PC-9 (cell line): ENCODE data around the gene SCN1A. TPM values are rescaled to one million over a fixed set of nuclear protein-coding genes. Genes with fewer than 3 reads are reported as not detected.
A peak's percentile ranks its signal among the peaks of the same experiment; 100 is the strongest.

Source experiments
- BruUV-seq: library from RNA; stranded (reverse); fragments of 400-500 nt; replicated peaks from 2 replicates; lab custom pipeline; 2021; lab: Mats Ljungman, UMichigan
- CTCF ChIA-PET: fragments of 300-600 bp; sonication (Branson Sonifier 250); formaldehyde crosslinking; loops from one replicate; lab custom pipeline; 2022; ENCODE audit warnings: antibody characterized with exemption; lab: Charles Lee
- POLR2A ChIA-PET: fragments of 300-600 bp; sonication (Branson Sonifier 250); formaldehyde crosslinking; loops from one replicate; lab custom pipeline; 2022; ENCODE audit warnings: antibody characterized with exemption; ENCODE audit not compliant: unreplicated experiment; lab: Charles Lee
- DNase-seq, 2 experiments: peaks; one replicate each; pipeline versions ENCODE4 v3.0.0 to v3.0.0-alpha.2; 2015 to 2022; ENCODE audit warnings: mixed read lengths in 1 of 2
- H2AFZ ChIP-seq: fragments of 200-600 bp; sonication (generic); 2 replicates; pipeline ENCODE4 v1.8.1; 2017; ENCODE audit warnings: antibody characterized with exemption
- H3F3A ChIP-seq: fragments of 200-600 bp; sonication (generic); 2 replicates; pipeline ENCODE4 v1.8.1; 2017; ENCODE audit warnings: antibody characterized with exemption, mild to moderate bottlenecking, low read depth; ENCODE audit not compliant: insufficient read depth
- H3K27ac ChIP-seq: fragments of 200-600 bp; sonication (generic); 2 replicates; pipeline ENCODE4 v1.6.1; 2016; ENCODE audit warnings: mixed run types
- H3K27me3 ChIP-seq: fragments of 200-600 bp; sonication (generic); 2 replicates; pipeline ENCODE4 v1.6.1; 2016; ENCODE audit warnings: low read depth, mixed run types; ENCODE audit not compliant: insufficient read depth
- H3K36me3 ChIP-seq: fragments of 200-600 bp; sonication (generic); 2 replicates; pipeline ENCODE4 v1.6.1; 2016; ENCODE audit warnings: low read depth, mixed run types
- H3K4me1 ChIP-seq: fragments of 200-600 bp; sonication (generic); replicated peaks from 2 replicates; pipeline ENCODE4 v1.6.1; 2016; ENCODE audit warnings: mixed run types; ENCODE audit not compliant: insufficient read depth
- H3K4me2 ChIP-seq: fragments of 200-600 bp; sonication (generic); 2 replicates; pipeline ENCODE4 v1.6.1; 2017; ENCODE audit warnings: mixed run types
- H3K4me3 ChIP-seq: fragments of 200-600 bp; sonication (generic); 2 replicates; pipeline ENCODE4 v1.6.1; 2016; ENCODE audit warnings: mixed run types
- H3K79me2 ChIP-seq: fragments of 200-600 bp; sonication (generic); 2 replicates; pipeline ENCODE4 v1.6.1; 2017; ENCODE audit warnings: low read depth, mixed run types
- H3K9me2 ChIP-seq: fragments of 200-600 bp; sonication (generic); 2 replicates; pipeline ENCODE4 v1.8.1; 2017; ENCODE audit warnings: mild to moderate bottlenecking; ENCODE audit not compliant: insufficient read depth
- H3K9me3 ChIP-seq: fragments of 200-600 bp; sonication (generic); 2 replicates; pipeline ENCODE4 v1.8.1; 2016; ENCODE audit warnings: low read depth; ENCODE audit not compliant: insufficient read depth
- H4K20me1 ChIP-seq: fragments of 200-600 bp; sonication (generic); 2 replicates; pipeline ENCODE4 v1.8.1; 2017; ENCODE audit not compliant: insufficient read depth
- CTCF ChIP-seq: fragments of 200-600 bp; sonication (generic); conservative IDR thresholded peaks from 2 replicates; pipeline ENCODE4 v1.6.1; 2017; ENCODE audit warnings: mixed run types, antibody characterized with exemption, mild to moderate bottlenecking, moderate library complexity
- EZH2 ChIP-seq: fragments of 200-600 bp; sonication (generic); IDR thresholded peaks from 2 replicates; pipeline ENCODE4 v1.8.0; 2017; ENCODE audit warnings: antibody characterized with exemption, low read depth
- intact Hi-C: fragments of 100-400 bp; cut with micrococcal nuclease; formaldehyde crosslinking; loops from one replicate; pipeline ENCODE4 v1.10.0; 2022; ENCODE audit not compliant: unreplicated experiment
- total RNA-seq: library from RNA; stranded (reverse); gene quantifications from 2 replicates; pipeline ENCODE4 v1.2.3, GENCODE V29; 2021

SCN1A gene
- total RNA-seq, 1 experiment from 2014 or later, result not detected

GRCh38 chr2:165953655-165954606, 173.9 kb downstream of the SCN1A start, which contains the start of gene TTC21B:
Gene TTC21B, minus strand, starts transcription at chr2:165953776. Its CDS starts 71 bp downstream, at chr2:165953705.
- peak; percentile 75 to 91 for DNase-seq
- Histone ChIP-seq H3K4me2 (peak within 1 kb of the TSS; percentile 90), H3K4me3 (peak within 1 kb of the TSS; percentile 90), H3K9me2 (no peaks in the 10 kb centered on the region), H3K79me2 (no peaks in the 10 kb centered on the region), H3K9me3 (no peaks in the 10 kb centered on the region), H3F3A (0 out of 2 replicates have a peak, but pooled peaks cover 6% of the 10 kb centered on the region), H4K20me1 (no peaks in the 10 kb centered on the region), H2AFZ (peak within 1 kb of the TSS; percentile 77), H3K27me3 (no peaks in the 10 kb centered on the region), H3K27ac (no peak within 1 kb of the TSS), H3K36me3 (no peaks in the 10 kb centered on the region), H3K4me1 (peaks cover 7% of the 10 kb centered on the region)
- CTCF ChIA-PET, result interaction anchor here (0.5 to 0.8 kb wide), 3 partner anchors 59 to 447 kb away, joined by 3 to 5 read pairs (median 5); partner anchors contain the start of gene SCN1A
- intact Hi-C loops, result loop anchor here (2.0 to 5.0 kb wide), 2 partner anchors 173 to 465 kb away; partner anchors contain the start of gene SCN1A
- no TSS peak for BruUV-seq
- TF ChIP-seq EZH2 (no peak), CTCF (peak; percentile 80)
- POLR2A ChIA-PET, result interaction anchor here (0.6 kb wide), 4 partner anchors 205 to 973 kb away, joined by 3 to 6 read pairs (median 3); no protein-coding TSS in a partner anchor

GRCh38 chr2:165953306-165953654, 174.5 kb downstream of the SCN1A start:
- H3K4me3 ChIP-seq, result peak overlapping the region; percentile 90
- intact Hi-C loops, result loop anchor here (2.0 to 5.0 kb wide), 2 partner anchors 174 to 466 kb away; partner anchors contain the start of gene SCN1A
- ChIA-PET CTCF (interaction anchor here (0.5 to 0.8 kb wide), 3 partner anchors 59 to 447 kb away, joined by 3 to 5 read pairs (median 5); partner anchors contain the start of gene SCN1A), POLR2A (interaction anchor here (0.6 kb wide), 4 partner anchors 204 to 973 kb away, joined by 3 to 6 read pairs (median 3); no protein-coding TSS in a partner anchor)
- BruUV-seq, result no TSS peak
- no peaks in the 10 kb centered on the region for H3K36me3 ChIP-seq
- peak overlapping the region; percentile 70 for H2AFZ ChIP-seq
- TF ChIP-seq EZH2, result no peak
- TF ChIP-seq CTCF, result no peak
- no peaks in the 10 kb centered on the region for H3K9me2 ChIP-seq
- H3F3A ChIP-seq, result 0 out of 2 replicates have a peak, but pooled peaks cover 6% of the 10 kb centered on the region
- H3K4me1 ChIP-seq, result peaks cover 7% of the 10 kb centered on the region
- peak overlapping the region; percentile 90 for H3K4me2 ChIP-seq
- peak in 1 of 2 experiments; percentile 48 for DNase-seq
- no peaks in the 10 kb centered on the region for H4K20me1 ChIP-seq
- no peaks in the 10 kb centered on the region for H3K27me3 ChIP-seq
- no peaks in the 10 kb centered on the region for H3K79me2 ChIP-seq
- H3K27ac ChIP-seq, result no peak overlapping the region
- H3K9me3 ChIP-seq, result no peaks in the 10 kb centered on the region

GRCh38 chr2:165952741-165953211, 175.0 kb downstream of the SCN1A start:
- Histone ChIP-seq H3K27ac (no peak overlapping the region), H3K9me2 (no peaks in the 10 kb centered on the region), H3K79me2 (no peaks in the 10 kb centered on the region), H3K9me3 (no peaks in the 10 kb centered on the region), H3K4me3 (peak overlapping the region; percentile 90), H3K36me3 (no peaks in the 10 kb centered on the region), H3F3A (0 out of 2 replicates have a peak, but pooled peaks cover 6% of the 10 kb centered on the region), H4K20me1 (no peaks in the 10 kb centered on the region), H2AFZ (peak overlapping the region; percentile 70), H3K27me3 (no peaks in the 10 kb centered on the region), H3K4me1 (peaks cover 7% of the 10 kb centered on the region), H3K4me2 (peak overlapping the region; percentile 90)
- ChIA-PET POLR2A (interaction anchor here (0.6 kb wide), 1 partner anchor 972 kb away, joined by 3 read pairs; no protein-coding TSS in a partner anchor), CTCF (interaction anchor here (0.8 kb wide), 1 partner anchor 175 kb away, joined by 5 read pairs; the partner anchor contains the start of gene SCN1A)
- TF ChIP-seq CTCF, result no peak
- TF ChIP-seq EZH2, result no peak
- no peak for DNase-seq
- BruUV-seq, result TSS peak; percentile 57
- intact Hi-C loops, result loop anchor here (2.0 to 5.0 kb wide), 2 partner anchors 175 to 466 kb away; partner anchors contain the start of gene SCN1A
